ENCODE results near the gene HNRNPA0.

- TF ChIP-seq CTCF (IDR thresholded peaks at IDR 0.05) (no peak), EZH2phosphoT487 (IDR thresholded peaks at IDR 0.05; ENCODE audit: borderline replicate concordance, low read depth) (no peak), POLR2AphosphoS5 (IDR thresholded peaks at IDR 0.05; ENCODE audit: low read depth, low read length) (no peak), FOXM1 (IDR thresholded peaks at IDR 0.05; ENCODE audit: low read depth) (no peak), MEF2A (IDR thresholded peaks at IDR 0.05; ENCODE audit: borderline replicate concordance, low read depth) (no peak), RXRA (IDR thresholded peaks at IDR 0.05; ENCODE audit: borderline replicate concordance, low read depth) (no peak), SIN3A (IDR thresholded peaks at IDR 0.05; ENCODE audit: borderline replicate concordance, low read depth, low read length) (no peak), USF1 (IDR thresholded peaks at IDR 0.05; ENCODE audit: borderline replicate concordance, low read depth) (no peak), TAF1 (IDR thresholded peaks at IDR 0.05; ENCODE audit: borderline replicate concordance, low read depth, low read length) (no peak), EP300 (IDR thresholded peaks at IDR 0.05; ENCODE audit: borderline replicate concordance in 1 of 2, low read depth in 1 of 2, low read length in 1 of 2) (no peak), MXI1 (IDR thresholded peaks at IDR 0.05; ENCODE audit: low read depth, low read length) (no peak), SMC3 (IDR thresholded peaks at IDR 0.05; ENCODE audit: low read depth, low read length) (no peak)
Measured at GRCh38 chr5:137794863-137795262, 40.7 kb upstream of the HNRNPA0 start.

All from SK-N-SH (cell line).